Peyer's patch (tissue), 4 donors: ENCODE results near the gene LENG9.
"Not testable (repeated sequence)": the region's sequence is repeated elsewhere in the genome, so short reads cannot be mapped to it uniquely, and the experiment has no call there.

Experiments used
- POLR2A ChIP-seq, 2 donors: fragments of 450-650 bp; IDR thresholded peaks; one replicate each; pipeline ENCODE4 v1.5.1; 2017; ENCODE audit warnings: antibody characterized with exemption in 2 of 2, mild to moderate bottlenecking in 2 of 2, moderate library complexity in 2 of 2
- TF ChIP-seq, protein P1 (sequence below), 6 experiments: fragments of 450-650 bp in 4 of 6; fragments of 200-600 bp in 2 of 6; sonication (generic) in 1 of 6; IDR thresholded peaks; one replicate each; pipeline ENCODE4 v1.5.1; 2017 to 2019; ENCODE audit warnings: antibody characterized with exemption in 6 of 6, mild to moderate bottlenecking in 3 of 6, moderate library complexity in 1 of 6

- TF ChIP-seq, protein P1, sequence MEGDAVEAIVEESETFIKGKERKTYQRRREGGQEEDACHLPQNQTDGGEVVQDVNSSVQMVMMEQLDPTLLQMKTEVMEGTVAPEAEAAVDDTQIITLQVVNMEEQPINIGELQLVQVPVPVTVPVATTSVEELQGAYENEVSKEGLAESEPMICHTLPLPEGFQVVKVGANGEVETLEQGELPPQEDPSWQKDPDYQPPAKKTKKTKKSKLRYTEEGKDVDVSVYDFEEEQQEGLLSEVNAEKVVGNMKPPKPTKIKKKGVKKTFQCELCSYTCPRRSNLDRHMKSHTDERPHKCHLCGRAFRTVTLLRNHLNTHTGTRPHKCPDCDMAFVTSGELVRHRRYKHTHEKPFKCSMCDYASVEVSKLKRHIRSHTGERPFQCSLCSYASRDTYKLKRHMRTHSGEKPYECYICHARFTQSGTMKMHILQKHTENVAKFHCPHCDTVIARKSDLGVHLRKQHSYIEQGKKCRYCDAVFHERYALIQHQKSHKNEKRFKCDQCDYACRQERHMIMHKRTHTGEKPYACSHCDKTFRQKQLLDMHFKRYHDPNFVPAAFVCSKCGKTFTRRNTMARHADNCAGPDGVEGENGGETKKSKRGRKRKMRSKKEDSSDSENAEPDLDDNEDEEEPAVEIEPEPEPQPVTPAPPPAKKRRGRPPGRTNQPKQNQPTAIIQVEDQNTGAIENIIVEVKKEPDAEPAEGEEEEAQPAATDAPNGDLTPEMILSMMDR (IDR thresholded peaks at IDR 0.05), result not testable (repeated sequence)
- TF ChIP-seq POLR2A (IDR thresholded peaks at IDR 0.05), result not testable (repeated sequence)
Measured at GRCh38 chr19:54446349-54446748, 17.2 kb downstream of the LENG9 start.
